MM.1S (cell line): ENCODE measurements around the gene DRC7.

Experiments
- DNase-seq: peaks from one replicate; pipeline ENCODE4 v3.0.0-alpha.2; 2015
- H2AFZ ChIP-seq: fragments of 300-600 bp; sonication (generic); 2 replicates; pipeline ENCODE4 v1.6.0; 2016; ENCODE audit warnings: antibody characterized with exemption, low read length
- H3F3A ChIP-seq: fragments of 300-600 bp; sonication (generic); 2 replicates; pipeline ENCODE4 v1.6.1; 2016; ENCODE audit warnings: mild to moderate bottlenecking, antibody characterized with exemption, low read length, moderate library complexity, mixed read lengths; ENCODE audit not compliant: insufficient read depth
- H3K27ac ChIP-seq: fragments of 300-600 bp; sonication (generic); 2 replicates; pipeline ENCODE4 v1.5.1; 2016; ENCODE audit warnings: mild to moderate bottlenecking, low read length
- H3K27me3 ChIP-seq: fragments of 300-600 bp; sonication (generic); replicated peaks from 2 replicates; pipeline ENCODE4 v1.6.0; 2016; ENCODE audit warnings: low read length; ENCODE audit not compliant: insufficient read depth
- H3K36me3 ChIP-seq: fragments of 300-600 bp; sonication (generic); replicated peaks from 2 replicates; pipeline ENCODE4 v1.6.1; 2016; ENCODE audit warnings: mild to moderate bottlenecking, low read length, mixed read lengths; ENCODE audit not compliant: insufficient read depth
- H3K4me1 ChIP-seq: fragments of 300-600 bp; sonication (generic); 2 replicates; pipeline ENCODE4 v1.6.1; 2016; ENCODE audit warnings: low read length, mixed read lengths
- H3K4me2 ChIP-seq: fragments of 300-600 bp; sonication (generic); 2 replicates; pipeline ENCODE4 v1.6.0; 2016; ENCODE audit warnings: low read depth, low read length
- H3K4me3 ChIP-seq: fragments of 300-600 bp; sonication (generic); 2 replicates; pipeline ENCODE4 v1.5.1; 2016; ENCODE audit warnings: low read length, mixed read lengths
- H3K79me2 ChIP-seq: fragments of 300-600 bp; sonication (generic); 2 replicates; pipeline ENCODE4 v1.6.1; 2016; ENCODE audit warnings: mixed run types, low read length, mixed read lengths
- H3K9ac ChIP-seq: fragments of 300-600 bp; sonication (generic); 2 replicates; pipeline ENCODE4 v1.6.1; 2016; ENCODE audit warnings: low read length, mixed read lengths
- H3K9me2 ChIP-seq: fragments of 300-600 bp; sonication (generic); replicated peaks from 2 replicates; pipeline ENCODE4 v1.6.1; 2016; ENCODE audit warnings: mild to moderate bottlenecking, low read length, mixed read lengths; ENCODE audit not compliant: insufficient read depth
- H3K9me3 ChIP-seq: fragments of 300-600 bp; sonication (generic); replicated peaks from 2 replicates; pipeline ENCODE4 v1.6.1; 2016; ENCODE audit warnings: mild to moderate bottlenecking, low read length, mixed read lengths; ENCODE audit not compliant: insufficient read depth
- H4K20me1 ChIP-seq: fragments of 300-600 bp; sonication (generic); 2 replicates; pipeline ENCODE4 v1.6.1; 2016; ENCODE audit warnings: mild to moderate bottlenecking, low read length, moderate library complexity, mixed read lengths; ENCODE audit not compliant: insufficient read depth
- EZH2 ChIP-seq: fragments of 300-600 bp; sonication (generic); optimal IDR thresholded peaks from 2 replicates; pipeline ENCODE3; 2017; ENCODE audit warnings: low read depth, mild to moderate bottlenecking, antibody characterized with exemption, low read length, mixed read lengths
- EZH2phosphoT487 ChIP-seq: fragments of 300-600 bp; sonication (generic); IDR thresholded peaks from 2 replicates; pipeline ENCODE4 v1.6.1; 2018; ENCODE audit warnings: antibody characterized with exemption, low read length
- TF ChIP-seq, protein P1 (sequence below): fragments of 300-600 bp; sonication (generic); IDR thresholded peaks from 2 replicates; pipeline ENCODE4 v1.5.1; 2016; ENCODE audit warnings: antibody characterized with exemption, low read length, mixed read lengths

Gene DRC7

DNA sequence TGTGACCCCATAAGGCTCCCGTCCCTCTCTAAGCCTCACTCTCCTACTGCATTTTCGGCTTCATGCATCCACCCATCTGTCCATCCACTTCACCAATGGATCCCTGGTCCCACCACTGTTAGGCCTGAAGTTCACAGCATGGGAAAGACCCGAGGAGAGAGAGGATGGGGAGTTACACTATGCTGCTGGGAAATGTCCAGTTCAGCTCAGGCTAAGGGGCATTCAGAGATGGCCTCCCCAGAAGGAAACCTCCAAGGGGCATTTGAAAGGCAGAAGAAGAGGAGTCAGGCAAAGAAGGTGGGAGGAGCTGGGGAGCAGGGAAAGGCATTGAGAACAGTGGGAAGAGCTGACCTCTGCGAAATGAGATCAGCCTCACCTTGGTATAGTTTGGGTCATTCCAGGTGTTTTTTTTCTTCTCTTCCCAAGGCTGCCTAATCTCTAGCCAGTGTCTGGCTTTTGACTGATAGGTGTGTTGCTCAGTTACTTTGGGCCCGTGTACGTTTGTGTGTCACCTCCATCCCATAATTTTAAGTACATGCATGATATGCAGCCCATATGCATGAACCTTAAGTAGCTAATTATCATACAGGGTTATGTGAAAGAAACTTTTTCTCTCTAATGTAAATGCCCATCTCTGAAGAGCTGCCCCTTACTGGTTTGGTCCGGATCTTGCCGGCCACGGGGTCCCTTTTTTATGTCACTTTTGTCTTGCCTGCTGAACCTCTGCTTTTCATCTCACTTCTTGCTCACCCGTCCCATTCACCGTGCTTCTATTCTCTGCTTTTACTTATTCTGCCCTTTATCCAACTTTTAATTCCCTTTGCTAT lies 11.6 kb upstream of the DRC7 start:
- Histone ChIP-seq H4K20me1 (no peaks in the 10 kb centered on the region), H3K27me3 (no peaks in the 10 kb centered on the region), H3K9ac (no peak overlapping the region)

GRCh38 chr16:57683636-57684545 lies 10.7 kb upstream of the DRC7 start:
- H3K79me2 ChIP-seq = no peaks in the 10 kb centered on the region
- TF ChIP-seq EZH2 = no peak
- TF ChIP-seq EZH2phosphoT487 = no peak
- TF ChIP-seq, protein P1, sequence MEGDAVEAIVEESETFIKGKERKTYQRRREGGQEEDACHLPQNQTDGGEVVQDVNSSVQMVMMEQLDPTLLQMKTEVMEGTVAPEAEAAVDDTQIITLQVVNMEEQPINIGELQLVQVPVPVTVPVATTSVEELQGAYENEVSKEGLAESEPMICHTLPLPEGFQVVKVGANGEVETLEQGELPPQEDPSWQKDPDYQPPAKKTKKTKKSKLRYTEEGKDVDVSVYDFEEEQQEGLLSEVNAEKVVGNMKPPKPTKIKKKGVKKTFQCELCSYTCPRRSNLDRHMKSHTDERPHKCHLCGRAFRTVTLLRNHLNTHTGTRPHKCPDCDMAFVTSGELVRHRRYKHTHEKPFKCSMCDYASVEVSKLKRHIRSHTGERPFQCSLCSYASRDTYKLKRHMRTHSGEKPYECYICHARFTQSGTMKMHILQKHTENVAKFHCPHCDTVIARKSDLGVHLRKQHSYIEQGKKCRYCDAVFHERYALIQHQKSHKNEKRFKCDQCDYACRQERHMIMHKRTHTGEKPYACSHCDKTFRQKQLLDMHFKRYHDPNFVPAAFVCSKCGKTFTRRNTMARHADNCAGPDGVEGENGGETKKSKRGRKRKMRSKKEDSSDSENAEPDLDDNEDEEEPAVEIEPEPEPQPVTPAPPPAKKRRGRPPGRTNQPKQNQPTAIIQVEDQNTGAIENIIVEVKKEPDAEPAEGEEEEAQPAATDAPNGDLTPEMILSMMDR = no peak
- no peak for DNase-seq
- H2AFZ ChIP-seq = no peak overlapping the region
- no peaks in the 10 kb centered on the region for H4K20me1 ChIP-seq
- no peaks in the 10 kb centered on the region for H3K36me3 ChIP-seq
- no peak overlapping the region for H3K27ac ChIP-seq
- H3K4me1 ChIP-seq = no peaks in the 10 kb centered on the region
- H3K4me2 ChIP-seq = no peak overlapping the region
- H3K27me3 ChIP-seq = no peaks in the 10 kb centered on the region
- no peak overlapping the region for H3K9ac ChIP-seq
- H3K9me2 ChIP-seq = no peaks in the 10 kb centered on the region
- H3K4me3 ChIP-seq = no peak overlapping the region
- H3F3A ChIP-seq = no peaks in the 10 kb centered on the region
- no peaks in the 10 kb centered on the region for H3K9me3 ChIP-seq

More for the DNA sequence above, 11.6 kb upstream of the DRC7 start:
- Histone ChIP-seq H3K9me3 (no peaks in the 10 kb centered on the region), H3K9me2 (no peaks in the 10 kb centered on the region), H3K79me2 (no peaks in the 10 kb centered on the region), H2AFZ (no peak overlapping the region), H3K4me1 (no peaks in the 10 kb centered on the region), H3K4me3 (no peak overlapping the region), H3K36me3 (no peaks in the 10 kb centered on the region), H3K4me2 (no peak overlapping the region), H3F3A (no peaks in the 10 kb centered on the region), H3K27ac (no peak overlapping the region)
- TF ChIP-seq, protein P1 = no peak
- no peak for TF ChIP-seq EZH2
- no peak for TF ChIP-seq EZH2phosphoT487
- no peak for DNase-seq

DNA sequence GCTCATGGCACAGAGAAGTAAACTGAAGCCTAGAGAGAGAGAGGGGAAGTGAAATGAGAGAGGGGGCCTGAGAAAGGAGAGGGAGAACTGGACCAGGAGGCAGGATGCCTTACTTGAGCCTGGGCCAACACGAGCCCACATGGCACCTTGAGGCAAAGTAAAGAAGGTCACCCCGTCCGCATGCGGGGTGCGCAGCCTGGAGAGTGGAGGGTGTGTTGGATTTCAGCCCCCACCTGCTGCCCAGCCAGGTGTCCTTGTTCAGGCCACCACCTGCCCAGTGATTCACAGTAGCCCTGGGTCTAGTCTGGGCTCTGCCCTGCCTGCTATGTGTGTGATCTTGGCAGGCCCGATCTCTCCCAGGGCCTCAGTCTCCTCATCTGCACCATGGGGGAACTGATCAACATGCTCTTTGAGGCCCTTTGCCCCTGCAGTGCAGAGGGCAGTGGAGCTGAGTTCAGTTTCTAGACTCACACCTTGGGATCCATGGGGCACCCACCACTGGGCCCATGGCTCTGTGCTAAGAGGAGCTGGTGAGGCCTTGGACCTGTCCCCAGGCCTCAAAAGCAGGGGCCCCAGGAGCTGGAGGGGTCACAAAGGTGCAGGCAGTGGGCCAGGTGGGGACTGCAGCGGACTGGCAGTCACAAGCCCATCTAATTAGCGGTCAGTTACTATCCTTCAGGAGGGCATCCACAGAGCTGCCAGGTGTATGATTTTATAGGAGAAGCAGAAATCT lies 9.8 kb upstream of the DRC7 start:
- TF ChIP-seq, protein P1 = no peak
- TF ChIP-seq EZH2 (no peak), EZH2phosphoT487 (no peak)
- no peaks in the 10 kb centered on the region for H3K4me1 ChIP-seq
- H3K36me3 ChIP-seq = no peaks in the 10 kb centered on the region
- H4K20me1 ChIP-seq = no peaks in the 10 kb centered on the region
- H3K27ac ChIP-seq = no peak overlapping the region
- no peaks in the 10 kb centered on the region for H3K9me3 ChIP-seq
- H3K79me2 ChIP-seq = no peaks in the 10 kb centered on the region
- H3K27me3 ChIP-seq = no peaks in the 10 kb centered on the region
- no peak overlapping the region for H3K9ac ChIP-seq
- H3K4me3 ChIP-seq = no peak overlapping the region
- H3F3A ChIP-seq = no peaks in the 10 kb centered on the region
- no peak for DNase-seq
- H3K9me2 ChIP-seq = no peaks in the 10 kb centered on the region
- no peak overlapping the region for H2AFZ ChIP-seq
- H3K4me2 ChIP-seq = no peak overlapping the region
